Measurements from ENCODE around the gene HCN2.
"Not testable (repeated sequence)": the region's sequence is repeated elsewhere in the genome, so short reads cannot be mapped to it uniquely, and the experiment has no call there.

HCN2 gene

GRCh38 chr19:572140-572742, 17.4 kb upstream of the HCN2 start, which contains the start of gene BSG:
BSG (plus strand) TSS chr19:572596; CDS start chr19:572635, 39 bp downstream.
- DNase-seq = peak; percentile 98

- DNase-seq = peak; percentile 48
Observed at GRCh38 chr19:572743-573518, 16.8 kb upstream of the HCN2 start.

- no peak for DNase-seq
Observed at GRCh38 chr19:573519-573825, 16.2 kb upstream of the HCN2 start.

- no peak for DNase-seq
Observed at GRCh38 chr19:574658-575526, 14.8 kb upstream of the HCN2 start.

- peak; percentile 26 for DNase-seq
Observed at GRCh38 chr19:575527-576506, 13.9 kb upstream of the HCN2 start.

GRCh38 chr19:576768-577438, 12.8 kb upstream of the HCN2 start:
- no peak for DNase-seq

- DNase-seq = no peak
Observed at GRCh38 chr19:577439-578392, 12.0 kb upstream of the HCN2 start.

GRCh38 chr19:579111-579841, 10.4 kb upstream of the HCN2 start:
- no peak for DNase-seq

- DNase-seq = no peak
Observed at GRCh38 chr19:579842-580155, 9.9 kb upstream of the HCN2 start.

- DNase-seq = no peak
Observed at GRCh38 chr19:580274-580835, 9.3 kb upstream of the HCN2 start.

- DNase-seq = no peak
Observed at GRCh38 chr19:581399-582111, 8.1 kb upstream of the HCN2 start.

GRCh38 chr19:582497-583197, 7.0 kb upstream of the HCN2 start:
- DNase-seq = no peak

- no peak for DNase-seq
Observed at GRCh38 chr19:583198-583967, 6.3 kb upstream of the HCN2 start.

GRCh38 chr19:583968-584239, 5.8 kb upstream of the HCN2 start:
- DNase-seq = no peak

GRCh38 chr19:584240-585001, 5.3 kb upstream of the HCN2 start:
- peak; percentile 43 for DNase-seq

GRCh38 chr19:585146-585545, 4.5 kb upstream of the HCN2 start:
- not testable (repeated sequence) for DNase-seq

- no peak for DNase-seq
Observed at GRCh38 chr19:585551-586110, 4.0 kb upstream of the HCN2 start.
